Right lobe of liver (tissue), 6 donors: Measurements from ENCODE around the gene ENTPD1. TPM values are rescaled to one million over a fixed set of nuclear protein-coding genes. Genes with fewer than 3 reads are reported as not detected.
A peak's percentile ranks its signal among the peaks of the same experiment; 100 is the strongest.

Experiments used
- ATAC-seq, 4 donors: fragments of 200-7000 bp; cut with Tn5 transposase; one replicate each; pipeline ENCODE4 v1.9.1; 2020; ENCODE audit warnings: mild to moderate bottlenecking in 4 of 4, moderate library complexity in 4 of 4
- DNase-seq, 3 donors: peaks; one replicate each; pipeline ENCODE4 v3.0.0-alpha.2; 2020
- H3K27ac ChIP-seq, 3 donors: fragments of 200-600 bp; one replicate each; pipeline ENCODE4 v1.8.0; 2022
- H3K27me3 ChIP-seq, 2 donors: fragments of 200-600 bp; one replicate each; pipeline ENCODE4 v1.8.0; 2022
- H3K36me3 ChIP-seq, 4 donors: fragments of 200-600 bp; sonication (generic) in 1 of 4; one replicate each; pipeline versions ENCODE4 v1.5.1 to v1.8.0; 2017 to 2022; ENCODE audit warnings: control low read depth in 1 of 4
- H3K4me1 ChIP-seq, 4 donors: fragments of 200-600 bp; sonication (generic) in 1 of 4; one replicate each; pipeline versions ENCODE4 v1.5.1 to v1.8.0; 2017 to 2022; ENCODE audit warnings: control low read depth in 1 of 4
- H3K4me3 ChIP-seq, 3 donors: fragments of 200-600 bp; one replicate each; pipeline ENCODE4 v1.8.0; 2022
- H3K9me3 ChIP-seq, 4 donors: fragments of 200-600 bp; sonication (generic) in 1 of 4; one replicate each; pipeline versions ENCODE4 v1.5.1 to v1.8.0; 2017 to 2022; ENCODE audit warnings: control low read depth in 1 of 4
- POLR2A ChIP-seq: fragments of 450-650 bp; IDR thresholded peaks from one replicate; pipeline ENCODE4 v1.6.1; 2017; ENCODE audit warnings: antibody characterized with exemption, mild to moderate bottlenecking
- WGBS: methylation state at CpG from one replicate; pipeline ENCODE4 v1.1.6; 2018; ENCODE audit warnings: low coverage, low lambda C conversion rate; ENCODE audit not compliant: insufficient coverage; ENCODE audit errors: missing lambda C conversion rate; 5-methylcytosine and 5-hydroxymethylcytosine counted together
- intact Hi-C, 2 donors: fragments of 100-400 bp; cut with DNase I; formaldehyde crosslinking; loops; one replicate each; pipeline versions ENCODE4 v1.11.2 to v1.14.1; 2022
- total RNA-seq, 6 experiments: library from RNA; depleted of rRNA in 2 of 6; stranded (reverse); fragments of >200 nt in 2 of 6; fragmentation: NEBNext Ultra II Directional in 3 of 6; extraction: Animal tissue kit (Norgen Biotek cat#: 25700) in 3 of 6; gene quantifications; one replicate each; pipeline versions ENCODE4 v1.1.0 to v1.2.4, GENCODE V29; 2016 to 2023
- TF ChIP-seq, protein P1 (sequence below), 4 donors: fragments of 200-600 bp in 3 of 4; fragments of 450-650 bp in 1 of 4; IDR thresholded peaks; one replicate each; pipeline versions ENCODE4 v1.5.1 to v1.8.0; 2016 to 2022; ENCODE audit warnings: antibody characterized with exemption in 4 of 4, mild to moderate bottlenecking in 2 of 4
- donor health status: DM: no; HTN: yes; CAD: no.
- donor health status: DM: no; HTN: no; CAD: no.
- donor health status: DM: no; HTN: no; CAD: no.
- donor health status: DM: no; HTN: yes; CAD: no.
- donor health status: DM: no; HTN: yes; CAD: no.

Gene ENTPD1
- total RNA-seq, 6 experiments from 2014 or later: 1.8 to 4.7 (median 3.6) TPM

DNA sequence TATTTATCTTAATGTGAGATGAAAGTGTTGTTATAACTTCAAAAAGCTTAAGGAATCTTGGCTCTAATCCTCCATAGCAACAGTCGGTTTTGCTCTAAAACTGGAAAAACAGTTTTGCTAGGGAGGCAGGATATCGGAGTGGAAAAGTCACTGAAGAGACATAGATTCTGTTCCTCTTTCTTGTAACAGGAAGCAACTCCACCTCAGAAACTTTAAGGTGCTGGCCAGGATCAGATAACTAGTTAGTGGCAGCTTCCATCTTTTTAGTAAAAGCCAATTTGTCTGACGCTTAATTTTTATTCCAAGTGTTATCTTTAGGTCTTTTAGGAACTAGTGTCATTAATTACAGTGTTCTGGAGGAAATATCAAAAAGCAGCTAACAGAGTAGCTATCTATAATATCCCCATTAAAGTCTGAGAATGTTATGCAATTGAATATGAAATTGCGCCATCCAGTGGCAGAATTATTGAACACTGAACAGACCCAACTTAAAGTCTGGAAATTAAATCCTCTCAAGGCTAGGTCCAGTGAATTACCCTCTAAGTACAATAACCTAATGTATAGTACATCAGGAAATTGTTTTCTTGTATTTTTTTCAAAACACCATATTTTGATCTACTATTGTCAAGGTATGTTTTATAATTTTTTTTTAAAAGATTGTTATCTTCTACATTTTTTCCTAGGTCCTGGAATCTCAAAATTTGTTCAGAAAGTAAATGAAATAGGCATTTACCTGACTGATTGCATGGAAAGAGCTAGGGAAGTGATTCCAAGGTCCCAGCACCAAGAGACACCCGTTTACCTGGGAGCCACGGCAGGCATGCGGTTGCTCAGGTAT, 85.9 kb downstream of the ENTPD1 start:
- no peak for DNase-seq
- 40% methylated on average over 7 of the region's 7 CpGs for WGBS
- intact Hi-C loops: loop anchor here (10.0 kb wide), 1 partner anchor 147 kb away; the partner anchor contains the start of gene TCTN3 (in 2 of the 2)

DNA sequence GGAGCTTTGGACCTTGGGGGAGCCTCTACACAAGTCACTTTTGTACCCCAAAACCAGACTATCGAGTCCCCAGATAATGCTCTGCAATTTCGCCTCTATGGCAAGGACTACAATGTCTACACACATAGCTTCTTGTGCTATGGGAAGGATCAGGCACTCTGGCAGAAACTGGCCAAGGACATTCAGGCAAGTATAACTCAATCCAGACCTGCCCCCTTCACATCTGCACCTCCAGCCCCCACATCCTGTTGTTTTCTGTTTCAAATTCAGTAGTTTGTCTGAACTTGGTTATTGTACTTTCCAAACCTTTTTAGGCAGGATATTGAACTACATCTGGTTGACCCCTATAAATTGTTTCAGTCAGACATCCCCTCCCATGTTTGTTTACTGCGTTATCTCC, 89.4 kb downstream of the ENTPD1 start:
- no peak for TF ChIP-seq POLR2A
- TF ChIP-seq, protein P1, sequence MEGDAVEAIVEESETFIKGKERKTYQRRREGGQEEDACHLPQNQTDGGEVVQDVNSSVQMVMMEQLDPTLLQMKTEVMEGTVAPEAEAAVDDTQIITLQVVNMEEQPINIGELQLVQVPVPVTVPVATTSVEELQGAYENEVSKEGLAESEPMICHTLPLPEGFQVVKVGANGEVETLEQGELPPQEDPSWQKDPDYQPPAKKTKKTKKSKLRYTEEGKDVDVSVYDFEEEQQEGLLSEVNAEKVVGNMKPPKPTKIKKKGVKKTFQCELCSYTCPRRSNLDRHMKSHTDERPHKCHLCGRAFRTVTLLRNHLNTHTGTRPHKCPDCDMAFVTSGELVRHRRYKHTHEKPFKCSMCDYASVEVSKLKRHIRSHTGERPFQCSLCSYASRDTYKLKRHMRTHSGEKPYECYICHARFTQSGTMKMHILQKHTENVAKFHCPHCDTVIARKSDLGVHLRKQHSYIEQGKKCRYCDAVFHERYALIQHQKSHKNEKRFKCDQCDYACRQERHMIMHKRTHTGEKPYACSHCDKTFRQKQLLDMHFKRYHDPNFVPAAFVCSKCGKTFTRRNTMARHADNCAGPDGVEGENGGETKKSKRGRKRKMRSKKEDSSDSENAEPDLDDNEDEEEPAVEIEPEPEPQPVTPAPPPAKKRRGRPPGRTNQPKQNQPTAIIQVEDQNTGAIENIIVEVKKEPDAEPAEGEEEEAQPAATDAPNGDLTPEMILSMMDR (IDR thresholded peaks at IDR 0.05): no peak
- Histone ChIP-seq H3K4me1 (no peaks in the 10 kb centered on the region), H3K27me3 (no peaks in the 10 kb centered on the region), H3K4me3 (no peak overlapping the region), H3K9me3 (no peaks in the 10 kb centered on the region), H3K36me3 (no peaks in the 10 kb centered on the region), H3K27ac (no peak overlapping the region)
- 64% methylated on average over 3 of the region's 3 CpGs for WGBS
- DNase-seq (no peak), ATAC-seq (no peak)
- intact Hi-C loops: loop anchor here (10.0 kb wide), 1 partner anchor 151 kb away; the partner anchor contains the start of gene TCTN3 (in 2 of the 2)

More for the DNA sequence above, 85.9 kb downstream of the ENTPD1 start:
- TF ChIP-seq, protein P1 (IDR thresholded peaks at IDR 0.05): peak; percentile 57 to 75 (median 68)
- TF ChIP-seq POLR2A: no peak
- Histone ChIP-seq H3K27ac (no peak overlapping the region), H3K9me3 (no peaks in the 10 kb centered on the region), H3K4me1 (no peaks in the 10 kb centered on the region), H3K27me3 (no peaks in the 10 kb centered on the region), H3K36me3 (no peaks in the 10 kb centered on the region), H3K4me3 (no peak overlapping the region)
- ATAC-seq: peak; percentile 74 to 84 (median 78)

DNA sequence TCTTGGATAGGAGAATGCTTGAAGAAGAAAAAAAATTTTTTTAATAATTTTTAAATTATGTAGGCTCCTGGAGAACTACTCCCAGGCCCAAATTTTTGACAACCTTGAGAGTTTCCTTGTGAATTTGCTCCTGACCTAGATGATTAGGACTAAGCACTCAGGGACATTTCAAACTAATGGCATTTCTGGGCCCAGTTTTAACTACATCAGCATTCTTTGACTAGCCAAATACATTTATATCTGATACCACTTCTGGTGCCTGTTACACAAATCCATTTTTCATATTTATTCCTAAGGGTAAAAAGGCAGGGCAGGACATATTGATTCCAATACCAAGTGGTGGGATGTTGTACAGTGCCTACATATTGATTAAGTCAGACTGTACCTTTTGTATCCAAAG, 91.0 kb downstream of the ENTPD1 start:
- Histone ChIP-seq H3K27me3 (no peaks in the 10 kb centered on the region), H3K4me1 (no peaks in the 10 kb centered on the region), H3K36me3 (no peaks in the 10 kb centered on the region), H3K4me3 (no peak overlapping the region), H3K9me3 (no peaks in the 10 kb centered on the region), H3K27ac (no peak overlapping the region)
- DNase-seq (no peak), ATAC-seq (no peak)
- intact Hi-C loops: loop anchor here (10.0 kb wide), 1 partner anchor 152 kb away; the partner anchor contains the start of gene TCTN3 (in 2 of the 2)
- TF ChIP-seq, protein P1 (IDR thresholded peaks at IDR 0.05): no peak
- no peak for TF ChIP-seq POLR2A

DNA sequence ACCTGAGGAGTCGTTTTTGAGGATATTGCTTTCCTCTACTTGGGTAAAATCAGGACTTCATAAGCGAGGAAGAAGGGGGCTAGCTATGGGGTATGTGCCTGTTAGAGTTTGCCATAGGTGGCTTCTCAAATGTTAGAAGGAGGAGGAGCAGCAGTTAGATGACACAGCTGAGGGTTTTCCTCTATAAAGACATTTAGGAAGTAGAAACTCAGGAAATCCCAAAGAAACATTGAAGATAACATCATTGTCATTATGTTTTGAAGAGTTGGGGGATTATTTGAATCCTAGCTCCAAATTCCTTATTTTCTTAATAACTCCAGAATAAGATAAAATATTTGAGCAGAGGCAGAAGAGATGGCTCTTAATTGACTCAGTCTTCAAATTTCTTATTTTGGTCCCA, 92.9 kb downstream of the ENTPD1 start:
- H3K27ac ChIP-seq: no peak overlapping the region
- intact Hi-C loops: loop anchor here (10.0 kb wide), 1 partner anchor 154 kb away; the partner anchor contains the start of gene TCTN3 (in 2 of the 2)

More for the DNA sequence above, 92.9 kb downstream of the ENTPD1 start:
- no peaks in the 10 kb centered on the region for H3K9me3 ChIP-seq
- no peaks in the 10 kb centered on the region for H3K36me3 ChIP-seq
- TF ChIP-seq, protein P1 (IDR thresholded peaks at IDR 0.05): no peak
- TF ChIP-seq POLR2A: no peak
- WGBS: 17% methylated on average over 2 of the region's 2 CpGs
- H3K27me3 ChIP-seq: no peaks in the 10 kb centered on the region
- ATAC-seq: no peak
- no peak overlapping the region for H3K4me3 ChIP-seq
- H3K4me1 ChIP-seq: no peaks in the 10 kb centered on the region
- no peak for DNase-seq
